ENCODE results near the gene DNM1.
A peak's percentile ranks its signal among the peaks of the same experiment; 100 is the strongest.

DNM1 gene

DNA sequence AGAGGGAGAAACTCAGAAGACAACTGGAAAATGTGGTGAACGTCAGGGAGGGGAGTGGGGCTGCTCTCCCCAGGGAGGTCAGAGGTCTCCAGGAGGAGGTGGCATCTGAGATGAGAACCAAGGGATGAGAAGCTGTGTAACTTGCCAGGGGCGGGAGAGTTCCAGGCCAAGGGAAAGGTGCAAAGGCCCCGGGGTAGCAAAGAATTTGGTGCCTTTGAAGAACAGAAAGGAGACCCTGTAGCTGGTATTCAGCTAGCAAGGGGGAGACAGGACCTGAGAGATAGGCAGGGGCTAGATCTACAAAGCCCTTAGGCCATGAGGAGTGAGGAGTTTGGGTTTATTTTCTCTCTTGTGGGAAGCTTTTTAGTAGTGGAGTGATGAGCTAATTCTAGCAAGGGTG is 3.3 kb downstream of the DNM1 start:
- DNase-seq: no peak

DNA sequence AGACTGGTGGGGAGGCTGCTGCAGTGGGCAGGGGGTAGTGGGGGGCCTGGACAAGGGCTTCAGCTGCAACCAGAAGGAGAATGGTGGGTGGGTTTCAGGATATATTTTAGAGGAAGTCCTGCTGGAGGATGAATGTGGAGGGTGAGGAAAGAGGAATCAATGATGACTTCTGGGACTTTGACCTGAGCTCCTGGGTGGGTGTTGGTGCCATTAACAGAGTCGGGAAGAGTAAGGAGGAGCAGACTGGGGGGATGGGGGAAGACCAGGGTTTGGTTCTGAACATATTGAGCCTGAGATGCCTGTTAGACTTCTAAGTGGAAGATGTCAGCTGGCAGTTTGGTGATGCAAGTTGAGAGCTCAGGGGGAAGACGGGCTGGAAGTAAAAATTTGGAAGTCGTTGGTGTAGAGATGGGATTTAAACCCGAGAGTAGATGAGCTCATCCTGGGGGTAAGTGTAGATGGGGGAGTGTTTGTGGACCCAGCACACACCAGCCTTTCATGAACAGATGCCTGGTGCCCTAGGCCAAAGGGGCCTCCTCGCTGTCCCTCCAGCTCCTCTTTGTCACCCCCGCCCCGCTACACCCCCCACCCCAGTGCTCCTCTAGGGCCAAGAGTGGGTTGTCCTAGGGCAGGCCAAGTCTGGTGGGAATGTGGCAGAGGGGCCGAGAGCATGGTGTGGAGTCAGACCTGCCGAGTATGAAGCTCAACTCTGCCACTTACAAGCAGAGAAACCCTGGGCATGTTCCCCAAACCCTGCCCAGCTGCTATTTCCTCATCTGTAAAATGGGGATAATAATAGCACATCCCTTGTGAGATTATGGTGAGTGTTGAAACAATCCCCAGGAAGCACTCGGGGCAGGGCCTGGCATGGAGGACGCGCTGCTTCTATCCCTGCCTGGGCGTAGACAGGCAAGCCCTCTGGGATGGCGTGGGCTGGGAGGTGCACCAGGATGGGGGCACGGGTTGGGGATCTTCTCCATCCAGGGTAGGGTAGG is 4.0 kb downstream of the DNM1 start:
- DNase-seq: no peak

GRCh38 chr9:128208386-128208785 is 5.2 kb downstream of the DNM1 start:
- DNase-seq: no peak

DNA sequence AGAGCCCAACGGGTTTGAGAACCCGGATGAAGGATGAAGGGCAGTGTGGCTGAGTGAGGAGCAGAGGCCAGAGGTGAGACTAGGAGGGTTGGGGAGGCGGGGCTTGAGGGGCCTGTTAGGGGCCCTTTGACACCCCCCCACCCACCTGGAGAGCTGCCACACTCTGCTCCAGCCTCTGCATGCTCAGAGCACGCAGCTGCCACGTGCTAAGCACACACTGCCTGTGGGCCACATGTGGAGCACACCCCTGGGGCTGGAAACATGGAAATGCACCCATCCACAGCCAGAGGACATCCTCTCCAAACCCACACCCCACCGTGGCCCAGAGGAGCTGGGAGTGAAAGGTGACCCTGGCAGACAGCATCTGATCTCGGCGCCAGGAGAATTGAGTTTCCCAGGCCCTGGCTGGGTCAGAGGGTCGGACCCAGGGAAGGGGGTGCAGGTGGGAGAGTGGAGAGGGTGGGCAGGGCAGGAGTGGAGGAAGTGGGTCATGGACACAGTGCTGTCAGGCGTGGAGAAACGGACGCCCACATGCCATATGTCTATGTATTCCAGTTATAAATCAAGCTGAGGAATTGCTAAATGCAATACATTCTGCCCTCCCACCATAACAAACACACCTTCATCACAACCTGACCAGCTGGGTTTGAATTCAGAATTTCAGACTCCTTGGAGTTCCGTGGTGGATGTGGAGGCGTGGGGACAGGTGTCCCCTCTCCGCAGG is 5.9 kb downstream of the DNM1 start:
- no peak for DNase-seq

DNA sequence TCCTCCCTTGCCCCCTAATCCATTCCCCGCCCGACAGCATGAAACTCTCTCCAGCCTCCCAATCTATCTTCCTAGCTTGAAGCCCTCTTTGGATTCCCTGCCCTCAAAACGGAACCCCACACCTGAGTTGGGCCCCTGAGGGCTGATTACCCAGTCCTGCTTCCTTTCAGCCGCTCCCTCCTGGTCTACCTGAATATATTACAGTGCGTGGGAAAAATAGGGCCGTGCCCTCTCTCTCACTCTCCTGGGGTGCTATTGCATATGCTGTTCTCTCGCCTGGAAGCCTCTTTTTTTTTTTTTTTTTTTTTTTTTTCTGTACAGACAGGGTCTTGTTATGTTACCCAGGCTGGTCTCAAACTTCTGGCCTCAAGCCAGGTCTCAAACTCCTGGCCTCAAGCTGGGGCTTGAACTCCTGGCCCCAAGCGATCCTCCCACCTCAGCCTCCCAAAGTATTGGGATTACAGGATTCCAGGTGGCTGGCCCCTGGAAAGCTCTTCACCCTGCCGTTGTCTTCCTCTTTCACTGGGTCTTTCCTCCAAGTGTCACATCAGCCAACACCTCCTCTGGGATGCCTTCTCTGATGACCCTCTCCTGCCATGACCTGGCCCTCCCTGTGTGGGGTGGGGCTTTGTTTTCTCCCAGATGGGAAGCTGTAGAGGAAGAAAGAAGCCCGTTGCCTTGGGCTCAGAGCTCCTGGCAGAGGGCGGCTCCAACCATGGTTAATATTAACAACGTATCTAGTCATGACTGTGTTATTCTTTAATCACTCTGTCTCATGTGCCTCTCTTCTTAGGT is 8.2 kb downstream of the DNM1 start:
- no peak for DNase-seq

DNA sequence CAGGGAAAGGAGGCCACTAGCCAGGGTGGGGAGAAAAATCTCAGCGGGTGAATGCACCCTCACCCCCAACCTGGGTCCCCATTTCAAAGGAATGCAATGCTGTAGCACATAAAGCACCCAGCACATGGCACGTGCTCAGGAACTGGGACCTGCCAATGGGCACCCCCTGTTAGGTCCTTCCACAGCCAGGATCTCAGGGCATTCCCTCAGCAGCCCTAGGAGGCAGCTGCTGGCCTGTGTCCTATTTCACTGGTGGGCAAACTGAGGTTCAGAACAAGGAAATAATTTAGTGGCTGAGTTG is 8.8 kb downstream of the DNM1 start:
- no peak for DNase-seq

DNA sequence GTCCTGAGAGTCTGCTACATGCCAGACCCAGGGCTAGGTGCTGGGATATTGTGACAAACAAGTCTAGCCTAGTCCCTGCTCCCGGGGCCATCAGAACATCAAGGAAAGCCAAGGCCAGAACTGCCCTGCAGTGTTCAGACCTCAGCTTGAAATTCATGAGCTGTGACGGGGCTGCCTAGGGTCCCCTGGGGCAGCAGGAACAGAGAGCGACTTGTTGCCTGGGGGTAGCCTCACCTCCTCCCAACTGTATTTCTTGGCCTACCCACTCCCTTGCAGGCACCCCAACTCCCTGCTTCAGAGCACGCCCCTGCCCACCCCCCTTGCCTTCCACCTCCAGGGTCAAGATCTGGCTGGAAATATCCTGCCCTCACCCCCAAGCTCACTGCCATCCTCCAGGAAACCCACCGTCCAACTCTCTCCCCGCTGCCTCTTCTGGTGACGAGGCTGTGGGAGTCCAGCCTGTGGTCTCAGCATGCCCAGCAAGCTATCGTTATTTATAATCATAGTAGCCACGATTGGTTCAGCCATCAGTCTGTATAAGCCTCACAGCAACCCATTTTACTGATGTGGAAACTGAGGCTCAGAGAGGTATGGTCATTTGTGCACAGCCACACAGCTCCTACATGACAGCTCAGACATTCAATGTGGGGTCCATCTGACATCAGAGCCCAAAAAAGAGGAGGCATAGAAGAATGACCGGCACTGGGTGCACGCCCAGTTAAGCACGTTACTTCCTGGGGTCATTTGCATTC is 10.7 kb downstream of the DNM1 start:
- no peak for DNase-seq

- no peak for DNase-seq
Measured at GRCh38 chr9:128214571-128215490, 11.7 kb downstream of the DNM1 start.

GRCh38 chr9:128215491-128216409 is 12.6 kb downstream of the DNM1 start:
- DNase-seq: no peak

GRCh38 chr9:128216781-128217553 is 13.8 kb downstream of the DNM1 start:
- DNase-seq: no peak

DNA sequence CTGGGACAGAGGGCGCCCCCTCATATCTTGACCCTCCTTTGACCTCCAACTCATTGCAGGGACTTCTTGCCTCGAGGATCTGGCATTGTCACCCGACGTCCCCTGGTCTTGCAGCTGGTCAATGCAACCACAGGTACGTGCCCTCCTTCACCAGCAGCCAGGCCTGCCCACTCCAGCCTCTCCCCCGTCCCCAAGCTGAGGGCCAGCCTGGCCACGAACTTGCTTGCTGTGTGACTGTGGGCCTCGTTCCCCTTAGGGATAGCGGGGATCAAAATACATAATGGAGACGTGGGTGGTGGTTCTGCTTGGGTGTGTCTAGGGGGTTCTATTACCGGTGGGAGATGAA is 15.0 kb downstream of the DNM1 start:
- DNase-seq: no peak

DNA sequence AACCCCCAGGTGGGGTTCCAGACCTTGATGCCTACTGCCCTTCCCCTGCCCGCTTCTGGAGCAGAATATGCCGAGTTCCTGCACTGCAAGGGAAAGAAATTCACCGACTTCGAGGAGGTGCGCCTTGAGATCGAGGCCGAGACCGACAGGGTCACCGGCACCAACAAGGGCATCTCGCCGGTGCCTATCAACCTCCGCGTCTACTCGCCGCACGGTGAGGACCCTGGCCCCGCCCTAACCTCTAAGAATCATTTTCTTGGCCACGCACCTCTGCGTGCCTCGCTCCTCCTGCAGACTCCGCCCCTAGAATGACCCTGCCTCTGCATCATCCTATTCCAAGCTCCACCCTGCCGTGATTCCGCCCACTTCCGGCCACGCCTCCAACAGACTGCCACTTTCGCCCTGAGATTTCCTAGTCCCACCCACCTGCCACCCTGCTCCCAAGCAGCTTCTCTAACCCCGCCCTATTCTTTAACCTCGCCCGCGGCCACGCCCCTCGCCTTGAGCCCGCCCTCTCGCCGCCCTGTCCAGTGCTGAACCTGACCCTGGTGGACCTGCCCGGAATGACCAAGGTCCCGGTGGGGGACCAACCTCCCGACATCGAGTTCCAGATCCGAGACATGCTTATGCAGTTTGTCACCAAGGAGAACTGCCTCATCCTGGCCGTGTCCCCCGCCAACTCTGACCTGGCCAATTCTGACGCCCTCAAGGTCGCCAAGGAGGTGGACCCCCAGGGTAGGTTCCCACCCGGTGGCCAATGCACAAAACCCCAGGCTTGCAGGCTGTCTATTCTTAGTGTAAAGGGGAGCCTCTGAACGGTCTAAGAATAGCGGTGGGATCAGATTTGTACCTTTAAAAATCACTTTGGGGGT is 15.6 kb downstream of the DNM1 start:
- peak; percentile 36 for DNase-seq

DNA sequence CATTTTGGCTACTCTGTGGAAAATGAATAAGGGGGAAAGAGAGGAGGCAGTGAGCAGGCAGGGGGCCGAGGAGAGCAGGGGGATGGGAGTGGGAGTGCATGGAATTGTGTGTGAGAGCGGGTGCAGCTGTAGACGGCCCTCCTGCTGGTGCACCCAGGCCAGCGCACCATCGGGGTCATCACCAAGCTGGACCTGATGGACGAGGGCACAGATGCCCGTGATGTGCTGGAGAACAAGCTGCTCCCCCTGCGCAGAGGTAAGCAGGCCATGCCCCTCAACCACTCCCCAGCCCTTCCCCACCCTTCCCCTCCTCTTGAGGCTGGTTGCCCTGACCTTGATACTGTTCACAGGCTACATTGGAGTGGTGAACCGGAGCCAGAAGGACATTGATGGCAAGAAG is 16.7 kb downstream of the DNM1 start:
- no peak for DNase-seq

- DNase-seq: no peak
Measured at GRCh38 chr9:128222026-128222425, 18.8 kb downstream of the DNM1 start.

- no peak for DNase-seq
Measured at GRCh38 chr9:128222880-128223670, 19.9 kb downstream of the DNM1 start.

DNA sequence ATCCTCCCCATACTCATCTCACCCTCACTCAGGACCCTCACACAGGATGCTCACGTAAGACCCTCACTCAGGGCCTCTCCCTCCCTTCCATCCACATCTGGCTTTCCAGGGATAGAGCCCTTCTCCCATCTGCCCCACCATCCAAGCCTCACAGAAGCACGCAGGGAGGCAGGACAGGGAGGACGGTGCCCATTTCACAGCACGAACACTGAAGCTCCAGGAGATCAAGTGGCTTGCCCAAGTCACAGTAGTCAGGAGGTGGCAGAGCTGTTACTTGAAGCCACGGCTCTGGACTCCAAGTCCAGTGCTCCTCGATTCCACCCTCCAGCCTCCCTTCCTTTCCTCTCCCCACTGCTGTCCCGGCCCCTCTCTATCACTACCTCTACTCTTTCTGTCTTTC is 21.7 kb downstream of the DNM1 start:
- DNase-seq: no peak

DNA sequence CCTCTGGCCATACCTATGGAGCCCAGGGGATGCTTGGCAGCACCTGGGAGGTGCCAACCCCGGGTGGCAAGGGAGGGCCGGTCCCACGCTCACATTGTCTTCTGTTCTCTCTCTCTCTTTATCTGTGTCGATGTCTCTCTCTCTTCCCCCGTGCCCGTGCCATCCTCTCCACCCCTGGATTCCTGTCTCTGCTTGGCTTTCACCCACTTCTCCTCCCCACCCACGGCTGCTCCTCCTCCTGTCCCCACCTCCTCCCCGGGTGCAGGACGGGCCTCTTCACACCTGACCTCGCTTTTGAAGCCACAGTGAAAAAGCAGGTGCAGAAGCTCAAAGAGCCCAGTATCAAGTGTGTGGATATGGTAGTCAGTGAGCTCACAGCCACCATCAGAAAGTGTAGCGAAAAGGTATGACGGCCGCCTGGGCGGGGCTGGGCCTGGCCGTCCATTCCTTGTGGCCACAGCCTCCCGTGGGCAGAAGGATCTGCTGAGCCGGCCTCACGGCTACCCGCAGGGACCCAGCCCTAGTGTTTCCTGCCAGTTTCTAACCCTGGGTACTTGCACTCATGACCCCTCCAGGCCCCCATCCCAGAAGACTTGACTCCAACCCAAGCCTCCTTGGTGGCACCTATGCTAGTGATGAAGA is 22.7 kb downstream of the DNM1 start:
- DNase-seq: no peak
